GM21360 (cell line): ENCODE data around the gene EMSY.
"Not testable (repeated sequence)": the region's sequence is repeated elsewhere in the genome, so short reads cannot be mapped to it uniquely, and the experiment has no call there.

Source experiments
- ATAC-seq: cut with Tn5 transposase; IDR thresholded peaks from one replicate; pipeline ENCODE4 v1.9.1; 2021; ENCODE audit warnings: mild to moderate bottlenecking, moderate library complexity; ENCODE audit not compliant: unreplicated experiment

EMSY gene

GRCh38 chr11:76562541-76562940, 117.7 kb downstream of the EMSY start:
- ATAC-seq: no peak

GRCh38 chr11:76564364-76564763, 119.5 kb downstream of the EMSY start:
- ATAC-seq: no peak

GRCh38 chr11:76566811-76567210, 122.0 kb downstream of the EMSY start:
- no peak for ATAC-seq

- ATAC-seq: no peak
Observed at GRCh38 chr11:76567261-76567660, 122.4 kb downstream of the EMSY start.

- ATAC-seq: no peak
Observed at GRCh38 chr11:76568139-76568538, 123.3 kb downstream of the EMSY start.

GRCh38 chr11:76568621-76569020, 123.8 kb downstream of the EMSY start:
- ATAC-seq: no peak

- ATAC-seq: not testable (repeated sequence)
Observed at GRCh38 chr11:76572181-76572875, 127.5 kb downstream of the EMSY start.

- no peak for ATAC-seq
Observed at GRCh38 chr11:76574406-76574805, 129.6 kb downstream of the EMSY start.

GRCh38 chr11:76574879-76575278, 130.1 kb downstream of the EMSY start:
- no peak for ATAC-seq

GRCh38 chr11:76577226-76577920, 132.6 kb downstream of the EMSY start:
- ATAC-seq: no peak

- ATAC-seq: no peak
Observed at GRCh38 chr11:76577921-76578653, 133.3 kb downstream of the EMSY start.

GRCh38 chr11:76578654-76579055, 133.8 kb downstream of the EMSY start:
- no peak for ATAC-seq

- ATAC-seq: no peak
Observed at GRCh38 chr11:76579056-76579751, 134.4 kb downstream of the EMSY start.

- no peak for ATAC-seq
Observed at GRCh38 chr11:76579752-76580151, 134.9 kb downstream of the EMSY start.

GRCh38 chr11:76582471-76582870, 137.7 kb downstream of the EMSY start:
- not testable (repeated sequence) for ATAC-seq

GRCh38 chr11:76587820-76588454, 143.1 kb downstream of the EMSY start:
- ATAC-seq: no peak

- no peak for ATAC-seq
Observed at GRCh38 chr11:76588455-76589325, 143.9 kb downstream of the EMSY start.

- ATAC-seq: no peak
Observed at GRCh38 chr11:76589477-76589876, 144.7 kb downstream of the EMSY start.

GRCh38 chr11:76589964-76590950, 145.4 kb downstream of the EMSY start:
- ATAC-seq: no peak
